WTC11 (cell line): ENCODE results near the gene DYNC1I1. TPM values are rescaled to one million over a fixed set of nuclear protein-coding genes. Genes with fewer than 3 reads are reported as not detected.

Experiments used
- ATAC-seq: fragments of 200-7000 bp; cut with Tn5 transposase; 2 replicates; pipeline ENCODE4 v1.10.0; 2021; ENCODE audit warnings: mild to moderate bottlenecking, moderate library complexity
- CTCF ChIA-PET: fragments of 300-600 bp; sonication (Branson Sonifier 250); formaldehyde crosslinking; loops from one replicate; lab custom pipeline; 2021; ENCODE audit warnings: antibody characterized with exemption; lab: Charles Lee
- POLR2A ChIA-PET: fragments of 350-600 bp; sonication (Branson Sonifier 250); formaldehyde crosslinking; loops from one replicate; lab custom pipeline; 2021; ENCODE audit warnings: antibody characterized with exemption; lab: Charles Lee
- DNase-seq: peaks from one replicate; pipeline ENCODE4 v3.0.0; 2021; ENCODE audit warnings: low spot score
- H3K27ac Mint-ChIP-seq: 2 replicates; pipeline ENCODE4 v1.8.0; 2021; ENCODE audit warnings: mixed read lengths
- H3K27me3 Mint-ChIP-seq: 2 replicates; pipeline ENCODE4 v1.8.0; 2021; ENCODE audit warnings: low read depth, mild to moderate bottlenecking, moderate library complexity, mixed read lengths
- H3K36me3 Mint-ChIP-seq: 2 replicates; pipeline ENCODE4 v1.8.0; 2021; ENCODE audit warnings: mixed read lengths
- H3K4me1 Mint-ChIP-seq: 2 replicates; pipeline ENCODE4 v1.8.0; 2022; ENCODE audit warnings: mixed read lengths
- H3K4me3 Mint-ChIP-seq: 2 replicates; pipeline ENCODE4 v1.8.0; 2021; ENCODE audit warnings: mild to moderate bottlenecking, moderate library complexity, mixed read lengths
- H3K9me3 Mint-ChIP-seq: 2 replicates; pipeline ENCODE4 v1.8.0; 2021; ENCODE audit warnings: mixed read lengths
- CTCF ChIP-seq: fragments of 200-600 bp; IDR thresholded peaks from 2 replicates; pipeline ENCODE4 v1.8.0; 2022; ENCODE audit warnings: antibody characterized with exemption
- E2F1 ChIP-seq: sonication (generic); formaldehyde crosslinking; IDR thresholded peaks from 2 replicates; pipeline ENCODE4 v1.8.0; 2022; ENCODE audit warnings: mild to moderate bottlenecking, missing genetic modification reagents
- EMX1 ChIP-seq: fragments of 250-450 bp; sonication (Bioruptor Pico); IDR thresholded peaks from 2 replicates; pipeline ENCODE4 v1.8.0; 2021; ENCODE audit warnings: mild to moderate bottlenecking
- GABPB1 ChIP-seq: sonication (generic); formaldehyde crosslinking; IDR thresholded peaks from 2 replicates; pipeline ENCODE4 v1.8.1; 2023; ENCODE audit warnings: mild to moderate bottlenecking, missing genetic modification reagents
- NFATC4 ChIP-seq: fragments of 250-450 bp; sonication (Bioruptor Pico); IDR thresholded peaks from 2 replicates; pipeline ENCODE4 v1.9.0; 2021; ENCODE audit warnings: mild to moderate bottlenecking
- NR3C1 ChIP-seq: sonication (generic); formaldehyde crosslinking; conservative IDR thresholded peaks from 2 replicates; pipeline ENCODE4 v1.8.1; 2023; ENCODE audit warnings: low read depth, mild to moderate bottlenecking, missing genetic modification reagents
- PRRX2 ChIP-seq: fragments of 250-450 bp; sonication (Bioruptor Pico); IDR thresholded peaks from 2 replicates; pipeline ENCODE4 v1.8.0; 2021; ENCODE audit warnings: mild to moderate bottlenecking
- TCF7 ChIP-seq: sonication (generic); formaldehyde crosslinking; IDR thresholded peaks from 2 replicates; pipeline ENCODE4 v1.8.0; 2022; ENCODE audit warnings: mild to moderate bottlenecking, low read depth, missing genetic modification reagents, moderate library complexity
- USF1 ChIP-seq: sonication (generic); formaldehyde crosslinking; IDR thresholded peaks from 2 replicates; pipeline ENCODE4 v1.8.0; 2022; ENCODE audit warnings: mild to moderate bottlenecking, missing genetic modification reagents
- USF2 ChIP-seq: sonication (generic); formaldehyde crosslinking; IDR thresholded peaks from 2 replicates; pipeline ENCODE4 v1.8.1; 2023; ENCODE audit warnings: mild to moderate bottlenecking, missing genetic modification reagents, moderate library complexity
- ZNF121 ChIP-seq: sonication (generic); formaldehyde crosslinking; IDR thresholded peaks from 2 replicates; pipeline ENCODE4 v1.8.0; 2023; ENCODE audit warnings: missing genetic modification reagents
- ZNF263 ChIP-seq: sonication (generic); formaldehyde crosslinking; IDR thresholded peaks from 2 replicates; pipeline ENCODE4 v1.8.1; 2022; ENCODE audit warnings: low read depth, mild to moderate bottlenecking, moderate library complexity, missing genetic modification reagents
- ZNF396 ChIP-seq: fragments of 250-450 bp; sonication (Bioruptor Pico); IDR thresholded peaks from 2 replicates; pipeline ENCODE4 v1.8.0; 2021; ENCODE audit warnings: mild to moderate bottlenecking, moderate library complexity, borderline replicate concordance
- ZNF416 ChIP-seq: fragments of 250-450 bp; sonication (Bioruptor Pico); IDR thresholded peaks from 2 replicates; pipeline ENCODE4 v1.9.0; 2021; ENCODE audit warnings: mild to moderate bottlenecking, inconsistent platforms
- total RNA-seq: library from RNA; stranded (reverse); gene quantifications from 3 replicates; pipeline ENCODE4 v1.2.3, GENCODE V29; 2021
- TF ChIP-seq, protein P1 (sequence below): sonication (generic); formaldehyde crosslinking; IDR thresholded peaks from 2 replicates; pipeline ENCODE4 v1.8.1; 2023; ENCODE audit warnings: mild to moderate bottlenecking, missing genetic modification reagents
- TF ChIP-seq, protein P2 (sequence below): sonication (generic); formaldehyde crosslinking; IDR thresholded peaks from 2 replicates; pipeline ENCODE4 v1.8.1; 2023; ENCODE audit warnings: mild to moderate bottlenecking, moderate library complexity, missing genetic modification reagents
- TF ChIP-seq, protein P3 (sequence below): fragments of 250-450 bp; sonication (Bioruptor Pico); IDR thresholded peaks from 2 replicates; pipeline ENCODE4 v1.9.0; 2021; ENCODE audit warnings: mild to moderate bottlenecking
- TF ChIP-seq, protein P4 (sequence below): sonication (generic); formaldehyde crosslinking; IDR thresholded peaks from 2 replicates; pipeline ENCODE4 v1.8.0; 2023; ENCODE audit warnings: mild to moderate bottlenecking, missing genetic modification reagents

DYNC1I1 gene
- total RNA-seq, 1 experiment from 2014 or later = 2.8 TPM

- TF ChIP-seq, protein P1, sequence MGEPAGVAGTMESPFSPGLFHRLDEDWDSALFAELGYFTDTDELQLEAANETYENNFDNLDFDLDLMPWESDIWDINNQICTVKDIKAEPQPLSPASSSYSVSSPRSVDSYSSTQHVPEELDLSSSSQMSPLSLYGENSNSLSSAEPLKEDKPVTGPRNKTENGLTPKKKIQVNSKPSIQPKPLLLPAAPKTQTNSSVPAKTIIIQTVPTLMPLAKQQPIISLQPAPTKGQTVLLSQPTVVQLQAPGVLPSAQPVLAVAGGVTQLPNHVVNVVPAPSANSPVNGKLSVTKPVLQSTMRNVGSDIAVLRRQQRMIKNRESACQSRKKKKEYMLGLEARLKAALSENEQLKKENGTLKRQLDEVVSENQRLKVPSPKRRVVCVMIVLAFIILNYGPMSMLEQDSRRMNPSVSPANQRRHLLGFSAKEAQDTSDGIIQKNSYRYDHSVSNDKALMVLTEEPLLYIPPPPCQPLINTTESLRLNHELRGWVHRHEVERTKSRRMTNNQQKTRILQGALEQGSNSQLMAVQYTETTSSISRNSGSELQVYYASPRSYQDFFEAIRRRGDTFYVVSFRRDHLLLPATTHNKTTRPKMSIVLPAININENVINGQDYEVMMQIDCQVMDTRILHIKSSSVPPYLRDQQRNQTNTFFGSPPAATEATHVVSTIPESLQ (CRISPR knock-in tag) = no peak
- TF ChIP-seq ZNF396 (no peak), EMX1 (no peak), TCF7 (CRISPR knock-in tag) (no peak), USF2 (CRISPR knock-in tag) (no peak), E2F1 (CRISPR knock-in tag) (no peak), PRRX2 (no peak)
These were observed 128.7 kb downstream of the DYNC1I1 start (continued) for GRCh38 chr7:95901006-95901405.

- H3K4me3 Mint-ChIP-seq = no peak overlapping the region
- no peaks in the 10 kb centered on the region for H3K9me3 Mint-ChIP-seq
- peaks cover 21% of the 10 kb centered on the region for H3K4me1 Mint-ChIP-seq
- no peak for ATAC-seq
- POLR2A ChIA-PET = no interaction called here
- TF ChIP-seq ZNF263 (CRISPR knock-in tag) (no peak), ZNF416 (CRISPR knock-in tag) (no peak), NFATC4 (no peak), ZNF121 (CRISPR knock-in tag) (no peak), CTCF (no peak), EMX1 (no peak), NR3C1 (CRISPR knock-in tag) (no peak), GABPB1 (CRISPR knock-in tag) (no peak), USF1 (CRISPR knock-in tag) (no peak)
- TF ChIP-seq, protein P2, sequence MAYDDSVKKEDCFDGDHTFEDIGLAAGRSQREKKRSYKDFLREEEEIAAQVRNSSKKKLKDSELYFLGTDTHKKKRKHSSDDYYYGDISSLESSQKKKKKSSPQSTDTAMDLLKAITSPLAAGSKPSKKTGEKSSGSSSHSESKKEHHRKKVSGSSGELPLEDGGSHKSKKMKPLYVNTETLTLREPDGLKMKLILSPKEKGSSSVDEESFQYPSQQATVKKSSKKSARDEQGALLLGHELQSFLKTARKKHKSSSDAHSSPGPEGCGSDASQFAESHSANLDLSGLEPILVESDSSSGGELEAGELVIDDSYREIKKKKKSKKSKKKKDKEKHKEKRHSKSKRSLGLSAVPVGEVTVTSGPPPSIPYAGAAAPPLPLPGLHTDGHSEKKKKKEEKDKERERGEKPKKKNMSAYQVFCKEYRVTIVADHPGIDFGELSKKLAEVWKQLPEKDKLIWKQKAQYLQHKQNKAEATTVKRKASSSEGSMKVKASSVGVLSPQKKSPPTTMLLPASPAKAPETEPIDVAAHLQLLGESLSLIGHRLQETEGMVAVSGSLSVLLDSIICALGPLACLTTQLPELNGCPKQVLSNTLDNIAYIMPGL (CRISPR knock-in tag) = no peak
- TF ChIP-seq, protein P1 (CRISPR knock-in tag) = no peak
- TF ChIP-seq, protein P3, sequence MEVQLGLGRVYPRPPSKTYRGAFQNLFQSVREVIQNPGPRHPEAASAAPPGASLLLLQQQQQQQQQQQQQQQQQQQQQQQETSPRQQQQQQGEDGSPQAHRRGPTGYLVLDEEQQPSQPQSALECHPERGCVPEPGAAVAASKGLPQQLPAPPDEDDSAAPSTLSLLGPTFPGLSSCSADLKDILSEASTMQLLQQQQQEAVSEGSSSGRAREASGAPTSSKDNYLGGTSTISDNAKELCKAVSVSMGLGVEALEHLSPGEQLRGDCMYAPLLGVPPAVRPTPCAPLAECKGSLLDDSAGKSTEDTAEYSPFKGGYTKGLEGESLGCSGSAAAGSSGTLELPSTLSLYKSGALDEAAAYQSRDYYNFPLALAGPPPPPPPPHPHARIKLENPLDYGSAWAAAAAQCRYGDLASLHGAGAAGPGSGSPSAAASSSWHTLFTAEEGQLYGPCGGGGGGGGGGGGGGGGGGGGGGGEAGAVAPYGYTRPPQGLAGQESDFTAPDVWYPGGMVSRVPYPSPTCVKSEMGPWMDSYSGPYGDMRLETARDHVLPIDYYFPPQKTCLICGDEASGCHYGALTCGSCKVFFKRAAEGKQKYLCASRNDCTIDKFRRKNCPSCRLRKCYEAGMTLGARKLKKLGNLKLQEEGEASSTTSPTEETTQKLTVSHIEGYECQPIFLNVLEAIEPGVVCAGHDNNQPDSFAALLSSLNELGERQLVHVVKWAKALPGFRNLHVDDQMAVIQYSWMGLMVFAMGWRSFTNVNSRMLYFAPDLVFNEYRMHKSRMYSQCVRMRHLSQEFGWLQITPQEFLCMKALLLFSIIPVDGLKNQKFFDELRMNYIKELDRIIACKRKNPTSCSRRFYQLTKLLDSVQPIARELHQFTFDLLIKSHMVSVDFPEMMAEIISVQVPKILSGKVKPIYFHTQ = no peak
- TF ChIP-seq, protein P4, sequence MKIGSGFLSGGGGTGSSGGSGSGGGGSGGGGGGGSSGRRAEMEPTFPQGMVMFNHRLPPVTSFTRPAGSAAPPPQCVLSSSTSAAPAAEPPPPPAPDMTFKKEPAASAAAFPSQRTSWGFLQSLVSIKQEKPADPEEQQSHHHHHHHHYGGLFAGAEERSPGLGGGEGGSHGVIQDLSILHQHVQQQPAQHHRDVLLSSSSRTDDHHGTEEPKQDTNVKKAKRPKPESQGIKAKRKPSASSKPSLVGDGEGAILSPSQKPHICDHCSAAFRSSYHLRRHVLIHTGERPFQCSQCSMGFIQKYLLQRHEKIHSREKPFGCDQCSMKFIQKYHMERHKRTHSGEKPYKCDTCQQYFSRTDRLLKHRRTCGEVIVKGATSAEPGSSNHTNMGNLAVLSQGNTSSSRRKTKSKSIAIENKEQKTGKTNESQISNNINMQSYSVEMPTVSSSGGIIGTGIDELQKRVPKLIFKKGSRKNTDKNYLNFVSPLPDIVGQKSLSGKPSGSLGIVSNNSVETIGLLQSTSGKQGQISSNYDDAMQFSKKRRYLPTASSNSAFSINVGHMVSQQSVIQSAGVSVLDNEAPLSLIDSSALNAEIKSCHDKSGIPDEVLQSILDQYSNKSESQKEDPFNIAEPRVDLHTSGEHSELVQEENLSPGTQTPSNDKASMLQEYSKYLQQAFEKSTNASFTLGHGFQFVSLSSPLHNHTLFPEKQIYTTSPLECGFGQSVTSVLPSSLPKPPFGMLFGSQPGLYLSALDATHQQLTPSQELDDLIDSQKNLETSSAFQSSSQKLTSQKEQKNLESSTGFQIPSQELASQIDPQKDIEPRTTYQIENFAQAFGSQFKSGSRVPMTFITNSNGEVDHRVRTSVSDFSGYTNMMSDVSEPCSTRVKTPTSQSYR (CRISPR knock-in tag) = no peak
- no peak for DNase-seq
- H3K27ac Mint-ChIP-seq = no peak overlapping the region
- no peaks in the 10 kb centered on the region for H3K36me3 Mint-ChIP-seq
- H3K27me3 Mint-ChIP-seq = no peaks in the 10 kb centered on the region
- CTCF ChIA-PET = no interaction called here
These were observed 131.7 kb downstream of the DYNC1I1 start for GRCh38 chr7:95904099-95904498.
